ENCODE measurements around the gene PITRM1.

DNA sequence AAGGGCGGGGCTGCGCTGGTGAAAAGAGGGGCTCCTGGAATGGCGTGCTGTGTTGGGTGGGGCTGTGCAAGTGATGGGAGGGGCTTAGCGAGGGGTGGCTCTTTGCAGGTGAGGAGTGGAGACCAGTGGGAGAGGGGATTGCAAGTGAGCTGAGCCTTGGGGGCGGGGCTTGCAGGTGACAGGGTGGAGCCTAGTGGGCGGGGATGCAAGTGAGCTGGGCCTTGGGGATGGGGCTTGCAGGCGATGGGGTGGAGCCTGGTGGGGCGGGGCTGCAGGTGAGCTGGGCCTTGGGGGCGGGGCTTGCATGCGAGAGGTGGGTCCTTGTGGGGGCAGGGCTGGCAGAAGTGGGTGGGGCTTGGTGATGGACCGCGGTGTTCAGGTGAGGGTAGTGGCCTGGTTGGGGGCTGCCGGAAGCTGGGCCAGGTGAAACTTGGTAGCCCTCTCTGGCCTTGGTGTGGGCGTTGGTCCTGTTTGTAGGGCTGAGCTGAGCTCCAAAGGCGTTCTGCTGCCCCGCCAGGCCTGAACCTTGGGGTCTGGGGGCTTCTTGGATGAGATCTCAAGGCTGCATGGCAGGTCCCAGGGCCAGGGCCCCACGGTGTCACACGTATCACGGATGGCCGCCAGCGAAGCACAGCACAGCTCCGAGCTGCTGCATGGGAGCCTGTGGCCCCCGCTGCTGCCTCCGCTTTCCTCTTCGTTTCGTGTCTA lies 743 bp upstream of the PITRM1 start:
- TF ChIP-seq, protein P1, sequence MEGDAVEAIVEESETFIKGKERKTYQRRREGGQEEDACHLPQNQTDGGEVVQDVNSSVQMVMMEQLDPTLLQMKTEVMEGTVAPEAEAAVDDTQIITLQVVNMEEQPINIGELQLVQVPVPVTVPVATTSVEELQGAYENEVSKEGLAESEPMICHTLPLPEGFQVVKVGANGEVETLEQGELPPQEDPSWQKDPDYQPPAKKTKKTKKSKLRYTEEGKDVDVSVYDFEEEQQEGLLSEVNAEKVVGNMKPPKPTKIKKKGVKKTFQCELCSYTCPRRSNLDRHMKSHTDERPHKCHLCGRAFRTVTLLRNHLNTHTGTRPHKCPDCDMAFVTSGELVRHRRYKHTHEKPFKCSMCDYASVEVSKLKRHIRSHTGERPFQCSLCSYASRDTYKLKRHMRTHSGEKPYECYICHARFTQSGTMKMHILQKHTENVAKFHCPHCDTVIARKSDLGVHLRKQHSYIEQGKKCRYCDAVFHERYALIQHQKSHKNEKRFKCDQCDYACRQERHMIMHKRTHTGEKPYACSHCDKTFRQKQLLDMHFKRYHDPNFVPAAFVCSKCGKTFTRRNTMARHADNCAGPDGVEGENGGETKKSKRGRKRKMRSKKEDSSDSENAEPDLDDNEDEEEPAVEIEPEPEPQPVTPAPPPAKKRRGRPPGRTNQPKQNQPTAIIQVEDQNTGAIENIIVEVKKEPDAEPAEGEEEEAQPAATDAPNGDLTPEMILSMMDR (IDR thresholded peaks at IDR 0.05) = no peak
- TF ChIP-seq POLR2AphosphoS5 (IDR thresholded peaks at IDR 0.05) (no peak), POLR2A (IDR thresholded peaks at IDR 0.05) (no peak), EP300 (IDR thresholded peaks at IDR 0.05) (no peak)

Data from upper lobe of left lung (tissue), 4 donors.